ENCODE measurements around the gene PRICKLE3.
"Not testable (repeated sequence)": the region's sequence is repeated elsewhere in the genome, so short reads cannot be mapped to it uniquely, and the experiment has no call there.

Gene PRICKLE3

GRCh38 chrX:49157194-49157593, 29.0 kb downstream of the PRICKLE3 start:
- TF ChIP-seq CTCF (conservative IDR thresholded peaks at IDR 0.05; ENCODE audit: low read depth, low read length): no peak
- no peak for DNase-seq (ENCODE audit: low read depth)
- no peak overlapping the region for H3K4me3 ChIP-seq (ENCODE audit: low read depth, low read length)

GRCh38 chrX:49155900-49156837, 30.0 kb downstream of the PRICKLE3 start:
- DNase-seq (ENCODE audit: low read depth): peak; percentile 94
- TF ChIP-seq CTCF (conservative IDR thresholded peaks at IDR 0.05; ENCODE audit: low read depth, low read length): peak; percentile 45
- H3K4me3 ChIP-seq (ENCODE audit: low read depth, low read length): peak overlapping the region; percentile 55

GRCh38 chrX:49155243-49155899, 30.8 kb downstream of the PRICKLE3 start:
- peak overlapping the region; percentile 46 for H3K4me3 ChIP-seq (ENCODE audit: low read depth, low read length)
- no peak for TF ChIP-seq CTCF (conservative IDR thresholded peaks at IDR 0.05; ENCODE audit: low read depth, low read length)
- DNase-seq (ENCODE audit: low read depth): peak; percentile 84

- no peak for TF ChIP-seq CTCF (conservative IDR thresholded peaks at IDR 0.05; ENCODE audit: low read depth, low read length)
- H3K4me3 ChIP-seq (ENCODE audit: low read depth, low read length): no peak overlapping the region
- no peak for DNase-seq (ENCODE audit: low read depth)
Measured at GRCh38 chrX:49153467-49153866, 32.7 kb downstream of the PRICKLE3 start.

GRCh38 chrX:49149291-49149690, 36.9 kb downstream of the PRICKLE3 start:
- not testable (repeated sequence) for DNase-seq (ENCODE audit: low read depth)

GRCh38 chrX:49148390-49149100, 37.6 kb downstream of the PRICKLE3 start:
- not testable (repeated sequence) for H3K4me3 ChIP-seq (ENCODE audit: low read depth, low read length)

More at GRCh38 chrX:49149291-49149690, 36.9 kb downstream of the PRICKLE3 start:
- H3K4me3 ChIP-seq (ENCODE audit: low read depth, low read length): not testable (repeated sequence)

GRCh38 chrX:49147936-49148335, 38.2 kb downstream of the PRICKLE3 start:
- no peak overlapping the region for H3K4me3 ChIP-seq (ENCODE audit: low read depth, low read length)
- TF ChIP-seq CTCF (conservative IDR thresholded peaks at IDR 0.05; ENCODE audit: low read depth, low read length): no peak
- no peak for DNase-seq (ENCODE audit: low read depth)

More at GRCh38 chrX:49148390-49149100, 37.6 kb downstream of the PRICKLE3 start:
- not testable (repeated sequence) for DNase-seq (ENCODE audit: low read depth)
